ENCODE results near the gene SLCO1C1.
"Not testable (repeated sequence)": the region's sequence is repeated elsewhere in the genome, so short reads cannot be mapped to it uniquely, and the experiment has no call there.

SLCO1C1 gene, protein sequence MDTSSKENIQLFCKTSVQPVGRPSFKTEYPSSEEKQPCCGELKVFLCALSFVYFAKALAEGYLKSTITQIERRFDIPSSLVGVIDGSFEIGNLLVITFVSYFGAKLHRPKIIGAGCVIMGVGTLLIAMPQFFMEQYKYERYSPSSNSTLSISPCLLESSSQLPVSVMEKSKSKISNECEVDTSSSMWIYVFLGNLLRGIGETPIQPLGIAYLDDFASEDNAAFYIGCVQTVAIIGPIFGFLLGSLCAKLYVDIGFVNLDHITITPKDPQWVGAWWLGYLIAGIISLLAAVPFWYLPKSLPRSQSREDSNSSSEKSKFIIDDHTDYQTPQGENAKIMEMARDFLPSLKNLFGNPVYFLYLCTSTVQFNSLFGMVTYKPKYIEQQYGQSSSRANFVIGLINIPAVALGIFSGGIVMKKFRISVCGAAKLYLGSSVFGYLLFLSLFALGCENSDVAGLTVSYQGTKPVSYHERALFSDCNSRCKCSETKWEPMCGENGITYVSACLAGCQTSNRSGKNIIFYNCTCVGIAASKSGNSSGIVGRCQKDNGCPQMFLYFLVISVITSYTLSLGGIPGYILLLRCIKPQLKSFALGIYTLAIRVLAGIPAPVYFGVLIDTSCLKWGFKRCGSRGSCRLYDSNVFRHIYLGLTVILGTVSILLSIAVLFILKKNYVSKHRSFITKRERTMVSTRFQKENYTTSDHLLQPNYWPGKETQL

DNA sequence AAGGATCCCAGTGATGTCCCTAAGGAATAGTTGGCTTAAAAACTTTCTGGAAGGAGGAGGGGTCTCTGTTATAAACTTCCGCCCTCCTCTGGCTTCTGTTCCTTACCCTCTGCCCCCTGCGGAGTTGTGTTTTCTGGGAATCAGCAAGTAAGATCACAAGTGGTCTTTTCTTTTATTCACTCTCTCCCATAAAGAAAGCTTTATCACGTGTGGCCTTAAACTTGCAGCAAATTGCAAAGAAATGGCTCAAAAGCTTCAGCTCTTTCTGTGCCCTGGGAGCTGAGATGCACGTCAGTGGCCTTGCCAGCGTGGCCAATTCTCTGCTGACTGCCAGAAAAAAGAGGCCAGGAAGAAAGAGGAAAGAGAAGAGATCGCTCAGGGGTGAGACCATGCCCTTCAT, at the start of gene SLCO1C1:
SLCO1C1 (plus strand) TSS at position 101 of the 400 bp plus-strand sequence. CDS start 4,245 bp downstream, outside the sequence.
- in situ Hi-C loops (cut with MboI; ENCODE audit: low sequenced_read_pairs) = no loop called here

DNA sequence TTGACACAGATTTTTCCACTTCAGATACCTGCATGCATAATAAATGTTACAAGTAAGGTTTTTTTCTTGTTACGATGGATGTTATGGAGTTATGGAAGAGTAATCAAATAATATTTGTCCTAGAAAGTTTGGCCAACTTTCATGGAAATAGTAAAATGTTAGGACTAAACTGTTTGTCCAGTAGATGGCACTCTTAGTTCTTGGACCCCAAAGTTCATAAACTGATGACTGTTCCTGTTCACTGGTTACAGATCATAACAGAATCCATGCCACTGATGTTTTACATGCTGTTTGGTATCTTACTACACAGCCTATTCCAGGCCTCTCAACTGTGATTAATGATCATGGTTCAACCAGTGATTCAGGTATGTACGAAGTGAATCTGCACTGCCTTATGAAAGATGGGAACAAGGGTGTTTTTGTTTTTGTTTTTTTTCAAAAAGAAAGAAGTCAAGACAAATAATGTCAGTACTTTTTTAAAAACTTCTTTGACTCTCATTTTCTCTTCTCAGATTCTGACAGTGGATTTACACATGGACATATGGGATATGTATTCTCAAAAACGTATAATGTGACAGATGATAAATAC, 48.8 kb upstream of the SLCO1C1 start:
- in situ Hi-C loops (cut with MboI; ENCODE audit: low sequenced_read_pairs) = no loop called here

DNA sequence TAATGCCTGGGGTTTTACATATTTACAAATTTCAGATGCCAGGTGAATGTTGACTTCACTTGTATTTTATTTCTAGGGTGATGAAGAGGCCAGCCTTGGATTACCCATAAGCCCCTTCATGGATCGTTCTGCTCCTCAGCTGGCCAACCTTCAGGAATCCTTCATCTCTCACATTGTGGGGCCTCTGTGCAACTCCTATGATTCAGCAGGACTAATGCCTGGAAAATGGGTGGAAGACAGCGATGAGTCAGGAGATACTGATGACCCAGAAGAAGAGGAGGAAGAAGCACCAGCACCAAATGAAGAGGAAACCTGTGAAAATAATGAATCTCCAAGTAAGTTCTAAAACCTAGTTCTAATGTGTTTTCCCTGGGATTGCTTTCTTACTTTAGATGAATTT, 41.3 kb upstream of the SLCO1C1 start:
- in situ Hi-C loops (cut with MboI; ENCODE audit: low sequenced_read_pairs) = no loop called here

DNA sequence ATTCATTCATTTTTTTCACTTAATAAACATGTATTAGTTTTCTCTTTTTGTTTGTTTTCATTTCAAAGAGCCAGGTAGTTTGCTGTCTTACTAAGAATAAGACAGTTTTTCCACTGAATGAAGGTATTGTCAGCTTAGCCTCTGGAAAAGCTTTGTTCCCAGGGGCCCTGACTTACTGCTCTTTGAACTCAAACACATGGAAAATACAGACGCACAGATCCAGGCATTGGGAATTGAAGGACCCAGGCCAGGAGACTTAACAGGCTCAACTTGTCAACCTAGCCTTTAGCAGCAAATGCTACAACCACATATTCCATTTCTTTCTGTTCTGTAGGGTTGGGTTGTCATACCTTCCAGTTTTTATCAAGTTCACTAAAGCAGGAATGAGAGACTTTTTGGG, 38.5 kb upstream of the SLCO1C1 start:
- in situ Hi-C loops (cut with MboI; ENCODE audit: low sequenced_read_pairs) = no loop called here

DNA sequence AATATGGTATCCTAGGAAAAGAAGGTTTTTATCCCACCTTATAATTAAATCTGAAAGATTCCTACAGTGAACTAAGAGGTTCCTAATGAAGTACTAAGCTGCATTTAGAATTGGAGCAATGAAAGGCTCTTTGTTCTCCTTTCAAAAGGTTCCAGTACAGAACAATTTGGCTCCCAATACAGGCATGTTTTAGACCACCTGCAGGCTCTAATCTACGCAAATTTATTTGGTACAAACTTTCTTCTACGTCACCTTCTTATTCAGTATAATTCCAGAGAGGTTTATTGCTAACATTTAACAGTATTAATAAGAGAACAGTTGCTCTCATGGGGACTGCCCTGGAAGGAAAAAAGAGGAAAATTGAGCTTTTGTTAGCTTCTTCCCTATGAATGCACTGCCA, 37.6 kb upstream of the SLCO1C1 start:
- in situ Hi-C loops (cut with MboI; ENCODE audit: low sequenced_read_pairs) = no loop called here

DNA sequence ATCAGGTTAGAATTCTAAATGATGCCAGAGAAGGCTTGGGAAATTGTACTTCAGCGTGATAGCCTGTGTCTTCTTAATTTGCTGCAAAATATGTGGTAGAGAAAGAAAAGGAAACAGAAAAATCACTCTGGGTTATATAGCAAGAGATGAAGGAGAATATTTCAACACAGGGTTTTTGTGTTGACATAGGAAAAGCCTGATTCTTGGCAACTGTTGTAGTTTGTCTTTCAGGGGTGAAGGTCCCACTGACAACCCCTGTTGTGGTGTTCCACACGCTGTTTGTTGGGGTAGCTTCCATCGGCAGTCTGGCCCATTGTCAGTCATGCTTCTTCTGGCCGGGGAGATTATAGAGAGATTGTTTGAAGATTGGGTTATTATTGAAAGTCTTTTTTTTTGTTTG, 13.8 kb upstream of the SLCO1C1 start:
- in situ Hi-C loops (cut with MboI; ENCODE audit: low sequenced_read_pairs) = no loop called here

DNA sequence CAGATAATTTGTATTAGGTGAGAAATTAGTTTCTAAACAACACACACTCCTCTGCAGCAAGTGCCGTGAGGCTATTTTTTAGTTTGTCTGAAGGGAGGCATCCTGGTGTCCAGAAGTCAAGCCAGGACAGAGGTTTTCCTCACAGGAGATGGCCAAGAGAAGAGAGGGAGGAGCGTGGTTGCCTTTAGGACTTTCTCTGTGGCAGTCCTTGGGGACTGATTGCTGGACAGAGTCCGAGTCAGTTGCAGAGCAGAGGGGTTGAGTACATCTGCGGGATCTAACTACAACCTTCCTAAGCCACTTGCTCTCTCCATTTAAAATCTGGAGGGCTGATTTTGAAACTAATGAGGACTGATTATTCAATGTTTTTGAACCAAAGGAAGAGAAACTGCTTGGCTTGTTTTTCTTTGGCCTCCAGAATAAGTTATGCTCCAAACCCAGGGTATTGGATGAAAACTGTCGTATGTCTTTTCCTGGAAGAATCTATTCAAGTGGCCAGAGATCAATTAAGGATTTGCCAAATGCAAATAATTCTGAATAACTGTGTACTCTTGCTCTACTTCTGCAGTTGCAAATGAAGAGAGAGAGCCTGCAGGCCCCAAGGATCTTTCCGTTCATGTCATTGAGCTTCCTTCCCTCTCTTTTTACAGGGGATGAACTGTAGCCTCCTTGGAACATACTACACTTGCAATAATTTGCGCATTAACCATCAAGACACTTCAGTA, 1.2 kb downstream of the SLCO1C1 start:
- in situ Hi-C loops (cut with MboI; ENCODE audit: low sequenced_read_pairs) = no loop called here

DNA sequence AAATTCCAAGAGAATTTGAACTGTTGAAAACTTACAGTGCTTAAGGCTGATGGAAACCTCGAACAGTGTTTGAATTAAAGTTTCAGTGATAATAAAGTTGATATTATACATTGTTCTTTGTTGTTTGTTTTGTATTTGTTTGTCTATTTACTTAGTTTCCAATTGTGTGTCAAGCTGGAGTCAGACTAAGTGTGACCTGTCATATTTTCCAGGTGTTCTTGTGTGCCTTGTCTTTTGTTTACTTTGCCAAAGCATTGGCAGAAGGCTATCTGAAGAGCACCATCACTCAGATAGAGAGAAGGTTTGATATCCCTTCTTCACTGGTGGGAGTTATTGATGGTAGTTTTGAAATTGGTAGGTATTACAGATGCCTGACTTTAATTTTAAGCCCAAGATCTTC, 6.0 kb downstream of the SLCO1C1 start:
- in situ Hi-C loops (cut with MboI; ENCODE audit: low sequenced_read_pairs) = no loop called here

DNA sequence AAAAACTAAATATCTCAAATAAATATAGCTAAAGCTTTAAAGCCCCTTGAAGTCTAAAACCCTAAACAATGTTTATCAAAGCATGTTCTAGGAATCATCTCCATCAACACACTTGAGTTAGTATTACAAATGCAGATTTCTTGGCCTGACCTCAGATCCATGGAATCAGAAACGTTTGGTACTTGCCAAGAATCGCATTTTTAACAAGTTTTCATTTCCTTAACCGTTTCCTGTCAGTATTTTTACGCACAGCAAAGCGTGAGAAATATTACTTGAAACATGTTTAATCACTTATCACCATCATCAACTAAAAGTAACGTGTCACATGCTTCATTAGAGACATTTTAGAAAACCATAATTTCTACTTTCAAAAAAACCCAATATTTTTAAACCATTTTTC, 9.7 kb downstream of the SLCO1C1 start:
- in situ Hi-C loops (cut with MboI; ENCODE audit: low sequenced_read_pairs) = no loop called here

DNA sequence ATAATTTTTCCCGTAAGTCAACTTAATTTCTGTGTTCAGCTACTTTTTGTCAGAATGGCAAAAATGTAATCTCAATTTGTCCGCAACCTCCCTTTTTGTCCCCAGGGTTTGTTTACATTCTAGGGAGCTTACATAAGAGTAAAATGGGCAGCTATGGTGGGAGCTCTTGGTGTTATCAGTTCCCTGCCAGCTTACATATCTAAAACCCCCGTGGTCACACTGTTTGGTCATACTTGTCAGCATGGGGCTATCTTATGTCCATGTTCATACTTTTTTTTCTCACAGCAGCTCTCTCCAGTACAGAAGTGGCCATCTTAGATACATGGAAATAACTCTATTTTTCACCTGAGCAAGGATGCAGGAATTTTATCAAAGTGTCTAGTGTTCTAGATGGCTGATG, 16.7 kb downstream of the SLCO1C1 start:
- in situ Hi-C loops (cut with MboI; ENCODE audit: low sequenced_read_pairs) = no loop called here

DNA sequence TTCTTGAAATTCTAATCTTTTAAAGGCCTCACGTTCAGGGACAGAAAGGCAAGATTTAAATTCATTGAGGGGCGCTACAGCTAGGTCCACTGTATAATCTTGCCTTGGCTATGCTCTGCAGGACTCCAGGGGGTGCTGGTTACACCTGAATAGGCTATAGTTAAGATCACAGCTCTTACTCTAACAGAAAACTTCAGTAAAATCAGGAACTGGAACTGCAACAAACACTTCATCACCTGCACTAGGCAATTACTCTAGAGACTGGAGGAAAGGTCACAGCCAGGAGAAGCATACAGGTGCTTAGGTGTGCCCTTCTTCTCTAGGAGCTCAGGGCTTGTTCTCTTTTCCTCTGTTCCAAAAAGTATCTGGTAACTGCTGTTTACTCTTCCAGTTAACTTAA, 20.9 kb downstream of the SLCO1C1 start:
- in situ Hi-C loops (cut with MboI; ENCODE audit: low sequenced_read_pairs) = no loop called here

DNA sequence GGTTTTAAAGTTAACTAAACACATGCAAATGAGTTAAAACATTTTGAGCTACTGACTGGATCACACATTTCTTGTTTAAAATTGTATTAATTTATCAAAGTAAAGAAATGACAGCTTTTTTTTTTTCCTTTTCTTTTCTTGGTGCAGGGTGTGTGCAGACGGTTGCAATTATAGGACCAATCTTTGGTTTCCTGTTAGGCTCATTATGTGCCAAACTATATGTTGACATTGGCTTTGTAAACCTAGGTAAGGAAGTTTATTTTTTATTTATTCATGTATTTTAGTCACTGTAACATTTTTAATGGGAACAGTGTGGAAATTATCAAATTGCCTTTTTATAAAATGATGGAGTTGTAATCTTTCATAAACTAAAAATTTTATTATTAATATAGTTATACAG, 21.9 kb downstream of the SLCO1C1 start:
- in situ Hi-C loops (cut with MboI; ENCODE audit: low sequenced_read_pairs) = no loop called here

DNA sequence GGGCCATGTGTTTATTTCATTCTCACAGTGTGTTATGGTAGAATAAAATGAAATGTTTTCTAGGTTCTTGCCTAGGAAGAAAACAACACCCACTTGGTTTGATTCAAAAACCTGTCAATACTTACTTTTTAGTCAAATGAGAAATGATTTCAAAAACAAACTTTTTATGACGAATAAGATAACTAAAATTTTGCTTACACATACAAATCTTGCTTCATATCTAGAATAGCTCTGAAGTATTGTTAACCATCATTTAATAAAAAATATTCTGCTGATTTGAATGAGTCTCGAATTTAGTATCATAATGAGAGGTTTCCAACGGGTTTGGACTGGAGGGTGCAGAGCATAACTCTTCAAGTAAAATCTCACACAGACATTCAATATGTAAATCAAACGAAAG, 23.2 kb downstream of the SLCO1C1 start:
- in situ Hi-C loops (cut with MboI; ENCODE audit: low sequenced_read_pairs) = no loop called here

DNA sequence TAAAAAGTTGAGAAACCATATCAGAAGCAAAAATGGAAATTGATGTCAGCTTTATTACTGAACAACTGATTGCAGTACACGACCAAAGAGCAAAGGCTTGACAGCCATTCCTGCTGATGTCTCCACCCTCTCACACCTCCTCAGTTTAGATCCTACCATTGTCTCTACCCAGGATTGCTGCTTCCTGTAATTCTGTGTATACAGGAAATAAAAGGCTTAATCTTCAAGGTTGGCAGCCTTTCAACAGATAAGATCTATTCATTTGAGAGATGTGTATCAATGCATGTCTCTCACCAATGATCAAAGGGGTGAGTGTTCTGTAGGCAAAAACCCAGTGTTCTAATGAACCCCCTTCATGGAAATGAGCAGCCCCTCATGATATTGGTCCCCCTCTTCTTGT, 27.0 kb downstream of the SLCO1C1 start:
- in situ Hi-C loops (cut with MboI; ENCODE audit: low sequenced_read_pairs) = no loop called here

DNA sequence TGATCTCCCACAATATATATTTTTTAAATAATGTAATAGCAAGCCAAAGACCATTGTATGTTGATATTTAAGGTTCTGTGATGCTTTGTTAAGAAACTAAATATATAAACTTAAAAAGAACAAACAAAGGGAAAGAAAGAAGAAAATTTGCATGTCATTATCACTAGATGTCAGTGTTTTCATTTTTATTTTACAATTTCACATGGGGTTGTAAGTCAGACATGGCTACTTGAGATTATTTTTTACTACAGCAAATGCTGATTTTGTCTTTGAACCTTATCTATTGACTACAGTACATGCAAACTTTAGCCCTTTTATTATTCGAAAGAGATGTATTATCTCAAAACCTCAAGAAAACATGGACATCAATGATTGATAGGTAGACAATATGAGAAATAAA, 36.1 kb downstream of the SLCO1C1 start:
- in situ Hi-C loops (cut with MboI; ENCODE audit: low sequenced_read_pairs) = no loop called here

DNA sequence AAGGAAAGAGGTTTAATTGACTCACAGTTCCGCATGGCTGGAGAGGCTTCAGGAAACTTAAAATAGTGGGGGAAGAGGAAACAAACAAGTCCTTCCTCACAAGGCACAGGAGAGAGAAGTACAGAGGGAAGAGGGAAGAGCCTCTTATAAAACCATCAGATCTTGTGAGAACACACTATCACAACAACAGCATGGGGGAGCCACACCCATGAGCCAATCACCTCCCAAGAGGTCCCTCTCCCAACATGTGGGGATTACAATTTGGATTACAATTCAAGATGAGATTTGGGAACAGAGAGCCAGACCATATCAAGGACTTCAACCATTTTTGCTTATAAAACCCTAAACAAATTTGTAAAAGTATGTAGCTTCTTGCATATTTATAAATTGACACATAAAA, 45.8 kb downstream of the SLCO1C1 start:
- in situ Hi-C loops (cut with MboI; ENCODE audit: low sequenced_read_pairs) = no loop called here

DNA sequence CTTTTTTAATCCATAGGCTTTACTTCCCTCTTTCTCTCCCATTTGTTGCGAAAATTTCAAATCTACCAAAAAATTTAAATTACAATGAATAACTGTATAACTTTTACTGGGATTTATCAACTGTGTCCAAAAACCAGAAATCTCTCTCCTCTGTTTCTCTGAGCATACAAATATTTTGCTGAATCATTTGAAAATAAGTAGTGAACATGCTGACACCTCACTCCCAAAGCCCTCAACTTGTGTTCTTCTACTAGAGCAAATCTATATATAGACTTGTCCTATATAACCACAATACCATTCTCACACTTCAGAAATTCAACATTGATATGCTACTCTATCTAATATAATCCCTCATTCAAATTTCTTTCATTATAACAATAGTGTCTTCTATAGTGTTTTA, 53.1 kb downstream of the SLCO1C1 start:
- in situ Hi-C loops (cut with MboI; ENCODE audit: low sequenced_read_pairs) = no loop called here

DNA sequence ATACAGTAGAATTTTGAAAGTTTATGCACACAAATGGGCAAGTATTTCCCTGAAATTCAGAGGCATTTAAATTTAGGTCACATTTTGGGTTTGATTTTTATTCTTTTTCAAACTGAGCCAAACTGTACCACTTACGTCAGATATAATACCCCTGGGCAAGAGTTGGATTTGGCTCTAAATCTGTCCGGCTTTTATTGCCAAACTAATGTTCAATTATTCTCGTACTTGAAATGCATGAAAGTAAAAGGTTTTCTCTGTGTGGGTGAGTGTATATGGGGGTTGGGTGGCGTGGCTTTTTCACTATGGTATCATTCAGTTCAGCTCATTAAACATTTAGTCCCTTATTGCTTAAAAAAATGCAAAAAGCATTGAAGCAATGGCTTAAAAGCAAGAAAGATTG, 55.9 kb downstream of the SLCO1C1 start:
- in situ Hi-C loops (cut with MboI; ENCODE audit: low sequenced_read_pairs) = no loop called here

DNA sequence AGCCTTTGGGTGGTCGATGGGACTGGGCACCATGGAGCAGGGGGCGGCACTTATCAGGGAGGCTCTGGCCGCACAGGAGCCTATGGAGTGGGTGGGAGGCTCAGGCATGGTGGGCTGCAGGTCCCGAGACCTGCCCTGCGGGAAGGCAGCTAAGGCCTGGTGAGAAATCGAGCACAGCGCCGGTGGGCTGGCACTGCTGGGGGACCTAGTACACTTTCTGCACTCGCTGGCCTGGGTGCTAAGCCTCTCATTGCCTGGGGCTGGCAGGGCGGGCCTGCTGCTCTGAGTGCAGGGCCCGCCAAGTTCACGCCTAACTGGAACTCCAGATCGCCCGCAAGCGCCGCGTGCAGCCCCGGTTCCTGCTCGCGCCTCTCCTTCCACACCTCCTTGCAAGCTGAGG, 82.3 kb downstream of the SLCO1C1 start:
- in situ Hi-C loops (cut with MboI; ENCODE audit: low sequenced_read_pairs) = no loop called here

DNA sequence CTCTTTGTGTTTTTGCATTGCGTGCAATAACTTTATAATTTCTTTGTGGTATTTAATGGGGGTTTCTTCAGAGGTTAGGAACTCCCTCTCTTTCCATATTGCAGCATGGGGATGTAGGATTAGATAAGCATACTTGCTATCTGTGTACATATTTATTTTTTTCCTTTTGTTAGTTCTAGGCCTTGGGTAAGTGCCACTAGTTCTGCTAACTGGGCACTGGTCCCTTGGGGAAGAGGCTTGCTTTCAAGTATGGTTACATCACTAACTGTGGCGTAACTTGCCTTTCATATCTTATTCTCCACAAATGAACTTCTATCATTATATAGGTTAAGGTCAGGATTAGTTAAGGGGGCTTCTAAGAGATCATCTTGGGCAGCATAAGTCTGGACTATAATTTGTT, 83.8 kb downstream of the SLCO1C1 start:
- in situ Hi-C loops (cut with MboI; ENCODE audit: low sequenced_read_pairs) = no loop called here

DNA sequence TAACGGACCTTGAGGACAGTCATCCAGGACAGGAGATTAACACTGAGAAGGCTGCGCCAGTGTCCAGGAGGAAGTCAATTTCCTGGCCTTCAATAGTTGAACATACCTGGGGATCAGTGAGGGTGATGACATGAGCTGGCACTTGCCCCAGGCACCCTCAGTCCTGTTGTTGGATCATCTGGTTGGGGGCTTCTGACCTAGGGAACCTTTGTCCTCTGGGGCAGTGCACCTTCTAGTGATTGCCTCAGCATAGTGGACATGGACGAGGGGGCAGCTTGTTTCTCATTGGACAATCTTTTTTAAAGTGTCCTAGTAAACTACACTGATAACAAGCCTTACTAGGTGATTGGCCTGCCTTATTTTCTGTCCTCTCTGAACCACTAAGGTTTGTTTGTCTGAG, 84.8 kb downstream of the SLCO1C1 start:
- in situ Hi-C loops (cut with MboI; ENCODE audit: low sequenced_read_pairs) = not testable (repeated sequence)
